Measurements from ENCODE around the gene SLC8A2.
"Not testable (repeated sequence)": the region's sequence is repeated elsewhere in the genome, so short reads cannot be mapped to it uniquely, and the experiment has no call there.

Gene SLC8A2

DNA sequence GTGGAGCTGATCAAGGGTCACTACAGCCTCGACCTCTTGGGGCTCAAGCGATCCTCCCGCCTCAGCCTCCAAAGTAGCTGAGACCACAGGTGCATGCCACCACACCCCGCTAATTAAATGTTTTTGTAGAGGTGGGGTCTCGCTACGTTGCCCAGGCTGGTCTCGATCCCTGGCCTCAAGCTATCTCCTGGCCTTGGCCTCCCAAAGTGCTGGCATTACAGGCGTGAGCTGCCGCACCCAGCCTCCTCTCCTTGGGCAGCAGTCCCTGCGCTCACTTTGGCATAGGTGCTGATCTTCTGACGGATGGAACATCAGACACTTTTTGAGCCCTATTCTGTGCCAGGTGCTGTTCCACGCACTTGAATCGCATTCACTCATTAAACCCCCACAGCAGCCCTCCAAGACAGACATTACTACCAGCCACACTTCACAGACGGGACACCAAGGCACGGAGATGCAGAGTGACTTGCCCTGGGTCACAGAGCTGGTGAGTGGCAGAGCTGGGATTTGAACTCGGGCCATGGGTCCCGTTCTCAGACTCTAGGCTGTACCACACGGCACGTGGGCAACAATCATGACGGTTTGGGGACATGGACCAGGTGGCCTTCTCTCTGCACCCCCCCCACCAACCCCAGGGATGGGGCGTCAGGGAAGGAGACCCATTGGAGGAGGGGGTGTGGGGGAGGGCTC is 55.6 kb downstream of the SLC8A2 start:
- H3K27me3 ChIP-seq, result peaks cover 83 to 99% (median 96%) of the 10 kb centered on the region in 11 experiments
- peaks cover 24 to 40% (median 30%) of the 10 kb centered on the region in 10 experiments; a peak in 19 of 20 replicates for H3K4me1 ChIP-seq
- TF ChIP-seq Cebpa-rat (IDR thresholded peaks at IDR 0.05), result no peak

DNA sequence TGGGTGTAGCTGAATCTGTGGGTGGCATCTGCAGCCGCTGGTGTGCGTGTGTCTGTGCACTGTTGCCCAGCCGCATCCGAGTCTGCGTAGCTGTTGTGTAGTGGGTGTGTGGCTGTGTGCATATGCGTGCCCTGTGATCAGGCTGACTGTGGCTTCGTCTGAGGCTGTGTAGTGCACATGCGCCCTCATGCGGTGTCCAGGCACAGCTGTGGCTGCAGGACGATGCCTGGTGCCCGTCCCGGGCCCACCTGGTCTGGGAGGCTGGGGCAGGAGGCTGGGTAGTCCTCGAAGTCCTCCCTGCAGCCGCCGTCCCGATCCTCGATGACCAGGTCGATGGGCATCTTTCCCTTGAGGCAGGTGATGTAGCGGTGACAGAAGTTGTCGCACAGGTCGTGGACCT is 57.2 kb downstream of the SLC8A2 start:
- Histone ChIP-seq H3K27ac (no peak overlapping the region), H3K9ac (no peak overlapping the region), H3K4me3 (no peak overlapping the region), H3K9me3 (replicated peaks in 1 of 11) (no peaks in the 10 kb centered on the region), H3K4me1 (peaks cover 8 to 24% (median 17%) of the 10 kb centered on the region in 10 experiments; a peak in 18 of 20 replicates), H3K36me3 (no peaks in the 10 kb centered on the region), H3K27me3 (peaks cover 67 to 91% (median 85%) of the 10 kb centered on the region in 11 experiments), H4K20me1 (peaks cover 12 to 53% (median 36%) of the 10 kb centered on the region in 11 experiments; a peak in 21 of 22 replicates), H3K4me2 (no peak overlapping the region)
- TF ChIP-seq Cebpa-rat (IDR thresholded peaks at IDR 0.05), result no peak

More for the DNA sequence above, 55.6 kb downstream of the SLC8A2 start:
- Histone ChIP-seq H4K20me1 (peaks cover 12 to 69% (median 49%) of the 10 kb centered on the region in 11 experiments; a peak in 21 of 22 replicates), H3K4me2 (no peak overlapping the region), H3K27ac (no peak overlapping the region), H3K9me3 (replicated peaks in 1 of 11) (no peaks in the 10 kb centered on the region), H3K9ac (no peak overlapping the region), H3K36me3 (no peaks in the 10 kb centered on the region), H3K4me3 (no peak overlapping the region)

DNA sequence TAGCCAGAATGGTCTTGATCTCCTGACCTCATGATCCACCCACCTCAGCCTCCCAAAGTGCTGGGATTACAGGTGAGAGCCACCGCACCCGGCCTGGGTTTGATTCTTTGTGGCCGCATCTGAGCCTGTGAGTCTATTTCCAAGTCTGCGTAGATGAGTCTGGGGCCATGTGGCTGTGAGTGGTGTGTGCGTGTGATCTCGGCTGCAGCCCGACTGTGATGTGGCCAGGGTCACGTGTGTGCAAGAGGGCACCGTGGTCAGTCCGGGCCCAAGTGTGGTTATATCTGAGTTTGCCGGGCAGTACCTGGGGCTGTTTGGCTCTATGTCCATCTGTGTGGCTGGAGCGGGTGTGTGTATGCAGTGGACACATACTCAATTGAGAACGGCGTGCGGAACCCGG is 57.8 kb downstream of the SLC8A2 start:
- no peak overlapping the region for H3K9ac ChIP-seq
- TF ChIP-seq Cebpa-rat (IDR thresholded peaks at IDR 0.05), result no peak
- no peak overlapping the region for H3K4me3 ChIP-seq
- no peaks in the 10 kb centered on the region for H3K9me3 ChIP-seq (replicated peaks in 1 of 11)
- H3K27me3 ChIP-seq, result peaks cover 66 to 91% (median 85%) of the 10 kb centered on the region in 11 experiments
- peaks cover 3 to 19% (median 12%) of the 10 kb centered on the region in 10 experiments; a peak in 15 of 20 replicates for H3K4me1 ChIP-seq
- no peak overlapping the region for H3K27ac ChIP-seq
- H4K20me1 ChIP-seq, result peaks cover 12 to 49% (median 33%) of the 10 kb centered on the region in 11 experiments; a peak in 21 of 22 replicates
- H3K4me2 ChIP-seq, result no peak overlapping the region
- no peaks in the 10 kb centered on the region for H3K36me3 ChIP-seq

DNA sequence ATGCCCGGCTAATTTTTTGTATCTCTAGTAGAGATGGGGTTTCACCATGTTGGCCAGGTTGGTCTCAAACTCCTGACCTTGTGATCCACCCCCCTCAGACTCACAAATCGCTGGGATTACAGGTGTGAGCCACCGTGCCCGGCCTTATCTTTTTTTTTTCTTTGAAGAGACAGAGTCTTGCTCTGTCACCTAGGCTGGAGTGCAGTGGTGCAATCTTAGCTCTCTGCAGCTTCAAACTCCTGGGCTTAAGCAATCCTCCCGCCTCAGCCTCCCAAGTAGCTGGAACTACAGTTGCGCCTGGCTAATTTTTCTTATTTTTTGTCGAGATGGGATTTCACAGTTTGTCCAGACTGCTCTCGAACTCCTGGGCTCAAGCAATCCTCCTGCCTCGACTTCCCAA is 60.0 kb downstream of the SLC8A2 start:
- not testable (repeated sequence) for H3K4me2 ChIP-seq; H3K4me1 ChIP-seq; H3K27ac ChIP-seq; H3K9me3 ChIP-seq (replicated peaks in 1 of 11); H3K36me3 ChIP-seq; H3K9ac ChIP-seq; H3K4me3 ChIP-seq
- H4K20me1 ChIP-seq, result peaks cover 0 to 35% (median 12%) of the 10 kb centered on the region in 11 experiments; a peak in 17 of 22 replicates
- H3K27me3 ChIP-seq, result peaks cover 66 to 91% (median 85%) of the 10 kb centered on the region in 11 experiments

DNA sequence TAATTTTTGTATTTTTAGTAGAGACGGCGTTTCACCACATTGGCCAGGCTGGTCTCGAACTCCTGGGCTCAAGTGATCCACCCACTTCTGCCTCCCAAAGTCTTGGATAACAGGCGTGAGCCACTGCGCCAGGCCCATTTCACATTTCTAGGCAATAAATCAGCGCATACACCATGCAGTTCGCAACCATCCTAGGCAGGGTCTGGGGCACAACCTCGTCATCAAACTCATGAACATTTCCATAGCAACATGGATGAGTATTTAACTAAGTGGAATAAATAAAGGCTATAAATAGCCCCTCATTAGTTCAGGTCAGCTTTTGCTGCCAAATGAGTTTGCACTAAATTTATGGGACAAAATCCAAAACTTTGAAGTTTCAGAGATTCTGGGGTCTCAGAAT is 60.6 kb downstream of the SLC8A2 start:
- TF ChIP-seq Cebpa-rat (IDR thresholded peaks at IDR 0.05), result no peak
- H3K27ac ChIP-seq, result no peak overlapping the region
- no peaks in the 10 kb centered on the region for H3K36me3 ChIP-seq
- no peak overlapping the region for H3K9ac ChIP-seq
- H3K9me3 ChIP-seq (replicated peaks in 1 of 11), result no peaks in the 10 kb centered on the region
- H3K4me1 ChIP-seq, result no peaks in the 10 kb centered on the region
- H3K27me3 ChIP-seq, result peaks cover 66 to 91% (median 85%) of the 10 kb centered on the region in 11 experiments
- no peak overlapping the region for H3K4me2 ChIP-seq
- peaks cover 0 to 32% (median 6%) of the 10 kb centered on the region in 11 experiments; a peak in 14 of 22 replicates for H4K20me1 ChIP-seq
- H3K4me3 ChIP-seq, result no peak overlapping the region

DNA sequence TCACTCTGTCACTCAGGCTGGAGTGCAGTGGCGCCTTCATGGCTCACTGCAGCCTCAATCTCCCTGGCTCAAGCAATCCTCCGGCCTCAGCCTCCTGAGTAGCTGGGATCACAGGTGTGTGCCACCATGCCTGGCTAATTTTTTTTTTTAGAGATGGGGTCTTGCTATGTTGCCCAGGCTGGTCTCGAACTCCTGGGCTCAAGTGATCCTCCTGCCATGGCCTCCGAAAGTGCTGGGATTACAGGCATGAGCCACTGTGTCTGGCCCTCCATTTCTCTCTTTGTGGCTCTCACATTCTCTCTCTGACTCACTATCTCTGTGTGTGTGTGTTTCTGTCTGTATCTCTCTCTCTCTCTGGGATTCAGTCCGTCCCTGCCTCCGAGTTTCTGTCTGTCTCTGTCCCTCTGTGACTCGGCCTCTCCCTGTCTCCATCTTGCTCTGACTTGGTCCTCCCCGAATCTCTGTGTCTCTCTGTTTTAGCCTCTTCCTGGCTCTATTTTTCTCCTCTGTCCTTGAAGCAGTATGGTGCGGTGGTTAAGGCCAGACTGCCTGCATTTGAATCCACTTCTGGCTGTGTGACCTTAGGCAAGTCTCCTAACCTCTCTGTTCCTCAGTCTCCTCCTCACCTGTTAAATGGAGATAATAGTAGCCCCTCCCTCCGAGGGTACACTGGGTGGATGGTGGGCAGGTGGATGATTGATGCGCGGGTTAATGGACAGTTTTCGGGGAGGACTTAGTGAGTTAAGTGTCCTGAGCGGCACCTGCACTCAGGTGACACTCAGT is 63.3 kb downstream of the SLC8A2 start:
- Histone ChIP-seq H3K4me2 (no peak overlapping the region), H3K4me3 (no peak overlapping the region), H3K9me3 (replicated peaks in 1 of 11) (no peaks in the 10 kb centered on the region), H3K27ac (no peak overlapping the region), H3K36me3 (no peaks in the 10 kb centered on the region), H3K4me1 (no peaks in the 10 kb centered on the region), H4K20me1 (peaks cover 0 to 25% (median 6%) of the 10 kb centered on the region in 11 experiments; a peak in 12 of 22 replicates), H3K9ac (no peak overlapping the region), H3K27me3 (peaks cover 63 to 90% (median 84%) of the 10 kb centered on the region in 11 experiments)
- TF ChIP-seq Cebpa-rat (IDR thresholded peaks at IDR 0.05), result no peak

DNA sequence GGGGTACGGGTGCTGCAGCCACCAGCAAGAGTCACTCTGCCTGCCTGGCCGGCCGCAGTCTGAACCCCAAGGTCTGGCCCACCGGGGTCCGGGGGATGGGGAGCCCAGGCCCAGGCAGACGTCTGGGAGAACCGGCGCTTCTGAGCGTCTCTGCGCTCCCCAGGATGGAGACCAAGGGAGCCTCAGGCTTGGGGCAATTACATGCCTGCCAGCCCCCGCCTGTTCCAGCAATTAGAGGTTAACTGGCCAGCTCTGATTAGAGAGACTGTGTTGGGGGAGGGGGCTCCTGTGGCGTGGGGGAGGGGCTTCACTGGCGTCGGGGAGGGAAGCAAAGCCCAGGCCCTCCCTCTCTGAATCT is 64.3 kb downstream of the SLC8A2 start:
- peaks cover 0 to 29% (median 6%) of the 10 kb centered on the region in 11 experiments; a peak in 12 of 22 replicates for H4K20me1 ChIP-seq
- no peak overlapping the region for H3K27ac ChIP-seq
- no peaks in the 10 kb centered on the region for H3K36me3 ChIP-seq
- no peak overlapping the region for H3K9ac ChIP-seq
- no peak overlapping the region for H3K4me3 ChIP-seq
- no peaks in the 10 kb centered on the region for H3K9me3 ChIP-seq (replicated peaks in 1 of 11)
- no peaks in the 10 kb centered on the region for H3K4me1 ChIP-seq
- peaks cover 53 to 87% (median 79%) of the 10 kb centered on the region in 11 experiments for H3K27me3 ChIP-seq
- H3K4me2 ChIP-seq, result no peak overlapping the region
- TF ChIP-seq Cebpa-rat (IDR thresholded peaks at IDR 0.05), result no peak

DNA sequence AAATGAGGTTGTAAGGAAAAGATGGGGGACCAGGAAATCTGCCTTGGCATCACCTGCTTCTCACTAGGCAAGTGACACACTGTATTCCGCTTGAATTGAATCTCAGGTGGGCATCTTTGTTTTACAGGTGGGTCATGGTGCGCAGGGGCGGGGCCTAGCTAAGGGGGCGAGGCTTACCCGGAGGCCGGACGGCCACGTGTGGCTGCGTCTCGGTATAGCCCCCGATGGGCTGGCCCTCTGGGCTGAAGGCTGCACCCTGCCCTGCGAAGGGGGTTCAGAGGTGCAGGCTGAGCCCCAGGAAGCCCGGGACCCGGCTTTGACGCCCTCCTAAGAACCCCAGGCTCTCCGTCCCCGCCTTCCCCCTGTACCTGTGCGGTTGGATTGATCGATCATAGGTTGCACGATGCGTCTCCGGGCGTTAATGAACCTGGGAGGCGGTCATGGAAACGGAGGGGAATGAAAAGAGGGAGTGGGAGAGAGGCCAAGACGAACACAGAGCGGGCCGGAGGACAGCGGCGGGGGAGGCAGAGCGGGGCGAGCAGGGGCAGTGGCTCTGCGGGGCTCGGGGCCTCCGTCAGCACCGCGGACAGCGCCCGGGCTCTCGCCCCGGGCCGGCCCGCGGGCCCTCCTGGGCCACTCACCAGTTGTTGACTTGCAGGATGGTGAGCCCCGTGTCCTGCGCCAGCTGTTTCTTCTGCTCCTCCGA is 64.8 kb downstream of the SLC8A2 start:
- Histone ChIP-seq H3K27ac (no peak overlapping the region), H3K27me3 (peaks cover 48 to 83% (median 74%) of the 10 kb centered on the region in 11 experiments), H3K4me3 (no peak overlapping the region), H4K20me1 (peaks cover 0 to 24% (median 6%) of the 10 kb centered on the region in 11 experiments; a peak in 13 of 22 replicates), H3K4me1 (no peaks in the 10 kb centered on the region), H3K9me3 (replicated peaks in 1 of 11) (no peaks in the 10 kb centered on the region), H3K36me3 (no peaks in the 10 kb centered on the region), H3K9ac (no peak overlapping the region), H3K4me2 (no peak overlapping the region)
- no peak for TF ChIP-seq Cebpa-rat (IDR thresholded peaks at IDR 0.05)
